GM18505 (cell line): Measurements from ENCODE around the gene ZNF488.

Experiments
- ATAC-seq: cut with Tn5 transposase; IDR thresholded peaks from one replicate; pipeline ENCODE4 v1.9.1; 2021; ENCODE audit not compliant: unreplicated experiment
- POLR2A ChIP-seq: IDR thresholded peaks from 4 replicates; pipeline ENCODE4 v1.6.1; 2011; ENCODE audit warnings: borderline replicate concordance; ENCODE audit not compliant: insufficient read depth, insufficient read length; ENCODE audit errors: extremely low read depth

ZNF488 gene

DNA sequence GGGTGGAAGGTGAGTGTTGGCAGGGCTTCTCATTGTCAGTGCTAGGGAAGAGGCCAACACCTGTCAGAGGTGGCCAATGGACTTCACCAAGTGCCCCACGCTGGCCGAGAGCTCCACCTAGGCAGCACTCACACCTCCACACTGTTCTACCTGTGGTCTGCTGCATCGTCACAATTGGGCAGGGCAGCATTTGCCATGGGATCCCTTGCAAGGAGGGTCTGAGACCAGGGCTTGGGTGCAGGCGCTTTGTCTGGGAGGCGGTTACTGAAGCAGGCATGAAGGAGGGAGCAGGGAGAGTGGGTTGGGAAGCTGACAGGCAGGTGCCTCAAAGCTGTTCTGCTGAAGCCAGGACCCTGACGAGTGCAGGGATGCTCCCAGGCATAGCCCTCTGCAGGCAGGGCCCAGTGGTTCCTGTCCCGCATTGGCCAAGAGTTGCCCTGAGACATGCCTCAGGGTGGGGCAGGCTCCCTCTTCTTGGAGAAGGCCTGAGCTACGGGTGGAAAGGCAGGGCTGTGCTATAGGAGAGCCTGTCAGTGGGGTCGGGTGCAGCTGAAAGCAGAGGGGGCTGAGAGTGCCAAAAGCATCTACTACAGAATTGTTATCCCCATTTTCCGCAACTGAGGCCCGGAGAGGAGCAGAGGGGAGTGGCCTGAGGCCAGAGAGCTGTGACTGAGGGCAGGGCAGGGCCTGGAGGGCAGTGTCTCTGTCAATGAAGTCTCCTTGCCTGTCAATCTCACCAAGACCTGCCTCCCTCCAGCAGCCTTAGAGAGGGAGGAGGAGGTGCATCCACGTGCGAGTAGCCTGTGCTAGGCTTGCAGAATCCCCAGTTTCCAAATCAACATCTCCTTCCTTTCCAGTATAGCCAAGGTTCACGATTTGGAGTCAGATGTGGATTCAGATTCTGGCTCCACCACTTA is 31.9 kb downstream of the ZNF488 start:
- no peak for TF ChIP-seq POLR2A
- ATAC-seq: no peak

DNA sequence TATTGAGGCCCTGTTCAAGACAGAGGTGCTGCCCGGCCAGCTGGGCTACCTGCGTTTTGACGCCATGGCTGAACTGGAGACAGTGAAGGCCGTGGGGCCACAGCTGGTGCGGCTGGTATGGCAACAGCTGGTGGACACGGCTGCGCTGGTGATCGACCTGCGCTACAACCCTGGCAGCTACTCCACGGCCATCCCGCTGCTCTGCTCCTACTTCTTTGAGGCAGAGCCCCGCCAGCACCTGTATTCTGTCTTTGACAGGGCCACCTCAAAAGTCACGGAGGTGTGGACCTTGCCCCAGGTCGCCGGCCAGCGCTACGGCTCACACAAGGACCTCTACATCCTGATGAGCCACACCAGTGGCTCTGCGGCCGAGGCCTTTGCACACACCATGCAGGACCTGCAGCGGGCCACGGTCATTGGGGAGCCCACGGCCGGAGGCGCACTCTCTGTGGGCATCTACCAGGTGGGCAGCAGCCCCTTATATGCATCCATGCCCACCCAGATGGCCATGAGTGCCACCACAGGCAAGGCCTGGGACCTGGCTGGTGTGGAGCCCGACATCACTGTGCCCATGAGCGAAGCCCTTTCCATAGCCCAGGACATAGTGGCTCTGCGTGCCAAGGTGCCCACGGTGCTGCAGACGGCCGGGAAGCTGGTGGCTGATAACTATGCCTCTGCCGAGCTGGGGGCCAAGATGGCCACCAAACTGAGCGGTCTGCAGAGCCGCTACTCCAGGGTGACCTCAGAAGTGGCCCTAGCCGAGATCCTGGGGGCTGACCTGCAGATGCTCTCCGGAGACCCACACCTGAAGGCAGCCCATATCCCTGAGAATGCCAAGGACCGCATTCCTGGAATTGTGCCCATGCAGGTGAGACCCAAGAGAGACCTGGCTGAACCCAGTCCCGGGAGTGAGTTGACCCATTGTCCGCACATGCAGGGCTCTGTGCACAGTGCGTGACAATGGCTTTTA is 33.1 kb downstream of the ZNF488 start:
- ATAC-seq: no peak
- TF ChIP-seq POLR2A: no peak

DNA sequence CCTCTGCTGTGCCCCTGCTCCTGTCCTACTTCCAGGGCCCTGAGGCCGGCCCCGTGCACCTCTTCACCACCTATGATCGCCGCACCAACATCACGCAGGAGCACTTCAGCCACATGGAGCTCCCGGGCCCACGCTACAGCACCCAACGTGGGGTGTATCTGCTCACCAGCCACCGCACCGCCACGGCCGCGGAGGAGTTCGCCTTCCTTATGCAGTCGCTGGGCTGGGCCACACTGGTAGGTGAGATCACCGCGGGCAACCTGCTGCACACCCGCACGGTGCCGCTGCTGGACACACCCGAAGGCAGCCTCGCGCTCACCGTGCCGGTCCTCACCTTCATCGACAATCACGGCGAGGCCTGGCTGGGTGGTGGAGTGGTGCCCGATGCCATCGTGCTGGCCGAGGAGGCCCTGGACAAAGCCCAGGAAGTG is 34.1 kb downstream of the ZNF488 start:
- no peak for ATAC-seq
- no peak for TF ChIP-seq POLR2A

DNA sequence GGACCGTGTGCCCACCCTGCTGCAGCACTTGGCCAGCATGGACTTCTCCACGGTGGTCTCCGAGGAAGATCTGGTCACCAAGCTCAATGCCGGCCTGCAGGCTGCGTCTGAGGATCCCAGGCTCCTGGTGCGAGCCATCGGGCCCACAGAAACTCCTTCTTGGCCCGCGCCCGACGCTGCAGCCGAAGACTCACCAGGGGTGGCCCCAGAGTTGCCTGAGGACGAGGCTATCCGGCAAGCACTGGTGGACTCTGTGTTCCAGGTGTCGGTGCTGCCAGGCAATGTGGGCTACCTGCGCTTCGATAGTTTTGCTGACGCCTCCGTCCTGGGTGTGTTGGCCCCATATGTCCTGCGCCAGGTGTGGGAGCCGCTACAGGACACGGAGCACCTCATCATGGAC is 34.6 kb downstream of the ZNF488 start:
- no peak for ATAC-seq
- no peak for TF ChIP-seq POLR2A

DNA sequence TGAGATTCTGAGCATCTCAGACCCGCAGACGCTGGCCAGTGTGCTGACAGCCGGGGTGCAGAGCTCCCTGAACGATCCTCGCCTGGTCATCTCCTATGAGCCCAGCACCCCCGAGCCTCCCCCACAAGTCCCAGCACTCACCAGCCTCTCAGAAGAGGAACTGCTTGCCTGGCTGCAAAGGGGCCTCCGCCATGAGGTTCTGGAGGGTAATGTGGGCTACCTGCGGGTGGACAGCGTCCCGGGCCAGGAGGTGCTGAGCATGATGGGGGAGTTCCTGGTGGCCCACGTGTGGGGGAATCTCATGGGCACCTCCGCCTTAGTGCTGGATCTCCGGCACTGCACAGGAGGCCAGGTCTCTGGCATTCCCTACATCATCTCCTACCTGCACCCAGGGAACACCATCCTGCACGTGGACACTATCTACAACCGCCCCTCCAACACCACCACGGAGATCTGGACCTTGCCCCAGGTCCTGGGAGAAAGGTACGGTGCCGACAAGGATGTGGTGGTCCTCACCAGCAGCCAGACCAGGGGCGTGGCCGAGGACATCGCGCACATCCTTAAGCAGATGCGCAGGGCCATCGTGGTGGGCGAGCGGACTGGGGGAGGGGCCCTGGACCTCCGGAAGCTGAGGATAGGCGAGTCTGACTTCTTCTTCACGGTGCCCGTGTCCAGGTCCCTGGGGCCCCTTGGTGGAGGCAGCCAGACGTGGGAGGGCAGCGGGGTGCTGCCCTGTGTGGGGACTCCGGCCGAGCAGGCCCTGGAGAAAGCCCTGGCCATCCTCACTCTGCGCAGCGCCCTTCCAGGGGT is 35.2 kb downstream of the ZNF488 start:
- no peak for TF ChIP-seq POLR2A
- ATAC-seq: no peak

DNA sequence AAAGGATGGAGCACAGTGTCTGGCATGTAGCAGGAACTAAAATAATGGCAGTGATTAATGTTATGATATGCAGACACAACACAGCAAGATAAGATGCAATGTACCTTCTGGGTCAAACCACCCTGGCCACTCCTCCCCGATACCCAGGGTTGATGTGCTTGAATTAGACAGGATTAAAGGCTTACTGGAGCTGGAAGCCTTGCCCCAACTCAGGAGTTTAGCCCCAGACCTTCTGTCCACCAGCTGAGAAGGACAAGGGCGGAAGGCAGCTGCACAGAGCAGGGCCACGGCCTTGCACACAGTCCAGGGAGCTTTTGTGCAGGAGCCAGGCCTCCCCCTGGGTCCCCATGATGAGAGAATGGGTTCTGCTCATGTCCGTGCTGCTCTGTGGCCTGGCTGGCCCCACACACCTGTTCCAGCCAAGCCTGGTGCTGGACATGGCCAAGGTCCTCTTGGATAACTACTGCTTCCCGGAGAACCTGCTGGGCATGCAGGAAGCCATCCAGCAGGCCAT is 35.9 kb downstream of the ZNF488 start, which contains the start of gene RBP3:
RBP3 (plus strand) TSS at position 226 of the 514 bp plus-strand sequence; CDS start at position 348, 122 bp downstream.
- no peak for ATAC-seq
- TF ChIP-seq POLR2A: no peak

DNA sequence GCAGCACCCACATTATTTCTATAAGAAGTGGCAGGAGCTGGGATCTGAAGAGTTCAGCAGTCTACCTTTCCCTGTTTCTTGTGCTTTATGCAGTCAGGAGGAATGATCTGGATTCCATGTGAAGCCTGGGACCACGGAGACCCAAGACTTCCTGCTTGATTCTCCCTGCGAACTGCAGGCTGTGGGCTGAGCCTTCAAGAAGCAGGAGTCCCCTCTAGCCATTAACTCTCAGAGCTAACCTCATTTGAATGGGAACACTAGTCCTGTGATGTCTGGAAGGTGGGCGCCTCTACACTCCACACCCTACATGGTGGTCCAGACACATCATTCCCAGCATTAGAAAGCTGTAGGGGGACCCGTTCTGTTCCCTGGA is 36.8 kb downstream of the ZNF488 start:
- no peak for TF ChIP-seq POLR2A

DNA sequence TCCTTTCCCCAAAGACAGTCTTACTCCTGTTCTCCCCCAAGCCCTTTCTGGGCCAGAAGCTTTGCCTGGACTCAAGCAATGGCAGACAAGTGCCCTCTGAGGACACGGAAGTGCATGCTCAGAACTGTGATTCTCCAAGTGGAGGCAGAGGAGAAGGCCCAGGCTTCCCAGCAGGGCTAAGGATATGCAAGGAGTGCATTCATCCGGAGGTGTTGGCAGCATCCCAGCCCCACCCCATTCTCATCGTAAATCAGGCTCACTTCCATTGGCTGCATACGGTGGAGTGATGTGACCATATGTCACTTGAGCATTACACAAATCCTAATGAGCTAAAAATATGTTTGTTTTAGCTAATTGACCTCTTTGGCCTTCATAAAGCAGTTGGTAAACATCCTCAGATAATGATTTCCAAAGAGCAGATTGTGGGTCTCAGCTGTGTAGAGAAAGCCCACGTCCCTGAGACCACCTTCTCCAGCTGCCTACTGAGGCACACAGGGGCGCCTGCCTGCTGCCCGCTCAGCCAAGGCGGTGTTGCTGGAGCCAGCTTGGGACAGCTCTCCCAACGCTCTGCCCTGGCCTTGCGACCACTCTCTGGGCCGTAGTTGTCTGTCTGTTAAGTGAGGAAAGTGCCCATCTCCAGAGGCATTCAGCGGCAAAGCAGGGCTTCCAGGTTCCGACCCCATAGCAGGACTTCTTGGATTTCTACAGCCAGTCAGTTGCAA is 37.4 kb downstream of the ZNF488 start:
- TF ChIP-seq POLR2A: no peak
- no peak for ATAC-seq

More for the DNA sequence above, 36.8 kb downstream of the ZNF488 start:
- ATAC-seq: no peak

DNA sequence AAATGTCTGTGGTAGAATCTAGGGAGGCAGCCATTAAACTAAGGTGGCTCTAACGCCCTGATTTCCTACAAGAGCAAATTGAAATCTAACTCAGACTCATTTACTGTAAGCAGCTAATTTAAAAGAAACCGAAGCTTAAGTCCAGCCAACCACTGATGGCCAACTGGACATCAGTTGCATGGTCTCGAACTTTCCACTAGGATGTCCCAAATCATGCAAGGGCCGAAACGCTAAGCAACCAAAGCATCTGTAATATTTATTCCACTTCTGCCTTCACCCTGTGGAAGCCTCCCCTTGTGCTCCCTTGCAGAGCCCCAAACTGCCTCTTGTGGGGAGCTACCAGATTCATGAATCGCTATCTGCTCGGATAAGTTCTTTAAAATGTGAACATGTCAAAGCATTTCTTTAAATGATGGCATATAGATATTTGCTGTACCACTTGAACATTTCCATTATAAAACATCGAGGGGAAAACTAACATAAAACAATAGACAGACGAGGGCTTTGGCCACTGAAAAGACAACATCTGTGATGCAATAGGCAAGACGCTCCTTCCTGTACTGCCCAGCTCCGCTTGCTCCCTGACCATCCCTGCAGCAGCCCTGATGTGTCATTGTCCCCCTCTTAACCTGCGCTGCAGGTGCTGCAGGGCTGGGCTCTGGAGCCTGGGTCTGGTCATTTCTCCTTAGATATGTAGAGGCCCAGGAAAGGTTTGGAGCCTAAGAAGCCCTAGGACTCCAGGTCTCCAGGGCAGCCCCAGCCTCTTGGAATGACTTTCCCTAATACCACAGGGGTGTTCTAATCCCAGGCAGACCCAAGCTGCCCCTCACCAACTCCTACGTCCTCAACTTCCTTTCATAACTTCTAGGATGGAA is 38.9 kb downstream of the ZNF488 start:
- TF ChIP-seq POLR2A: no peak
- no peak for ATAC-seq

DNA sequence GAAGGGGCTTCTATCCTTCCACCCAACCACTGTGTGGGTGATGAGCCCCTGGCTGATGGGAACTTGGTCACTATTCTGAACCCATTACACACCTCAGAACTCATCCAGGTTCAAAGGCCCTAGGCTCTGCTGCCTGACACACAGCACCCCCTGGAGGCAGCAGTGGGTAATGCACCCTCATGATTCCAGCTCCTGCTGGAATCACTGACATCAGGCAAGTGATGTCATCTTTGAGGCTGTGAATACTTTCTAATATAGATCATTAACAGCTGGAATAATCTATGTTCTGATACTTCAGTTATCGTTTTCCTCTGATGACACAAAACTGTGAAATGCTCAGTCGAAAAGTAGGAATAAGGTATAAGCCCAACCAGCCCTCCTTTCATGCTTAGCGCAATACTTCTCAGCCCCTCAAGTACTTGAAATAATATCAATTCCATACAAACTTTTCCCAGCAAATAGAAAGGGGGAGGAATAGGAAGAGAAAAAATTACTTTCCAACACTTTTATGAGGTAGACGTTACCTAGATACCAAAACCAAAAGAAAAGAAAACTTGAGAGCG is 43.4 kb downstream of the ZNF488 start:
- no peak for ATAC-seq
- no peak for TF ChIP-seq POLR2A
